ENCODE measurements around the gene SPATA16. TPM values are rescaled to one million over a fixed set of nuclear protein-coding genes. Genes with fewer than 3 reads are reported as not detected.

Gene SPATA16
- total and polyA plus RNA-seq, 2 experiments from 2014 or later: not detected

- Histone ChIP-seq H3K9me3 (ENCODE audit: low read depth) (no peaks in the 10 kb centered on the region), H3K36me3 (replicated peaks; ENCODE audit: insufficient read depth, low read depth) (no peaks in the 10 kb centered on the region), H3K27me3 (no peaks in the 10 kb centered on the region), H2AFZ (no peak overlapping the region), H3K4me3 (no peak overlapping the region), H4K20me1 (ENCODE audit: insufficient read depth, poor library complexity, severe bottlenecking) (no peaks in the 10 kb centered on the region), H3K79me2 (no peaks in the 10 kb centered on the region), H3K4me1 (ENCODE audit: insufficient read depth) (no peaks in the 10 kb centered on the region), H3K27ac (no peak overlapping the region), H3K9me2 (replicated peaks; ENCODE audit: insufficient read depth) (no peaks in the 10 kb centered on the region), H3K4me2 (no peak overlapping the region)
- WGBS (ENCODE audit: low lambda C conversion rate, missing lambda C conversion rate): 72% methylated on average over 3 of the region's 3 CpGs
- no peak for TF ChIP-seq CTCF (IDR thresholded peaks at IDR 0.05; ENCODE audit: poor library complexity)
- TF ChIP-seq EZH2 (IDR thresholded peaks at IDR 0.05; ENCODE audit: borderline replicate concordance): no peak
- no peak for TF ChIP-seq EZH2phosphoT487 (IDR thresholded peaks at IDR 0.05; ENCODE audit: low read depth, severe bottlenecking, unreplicated experiment)
- no peak for DNase-seq (ENCODE audit: low spot score)
Measured at GRCh38 chr3:172853921-172854666, 286.9 kb downstream of the SPATA16 start.

GRCh38 chr3:172853005-172853404 is 288.0 kb downstream of the SPATA16 start:
- H3K4me2 ChIP-seq: no peak overlapping the region

GRCh38 chr3:172848910-172849309 is 292.1 kb downstream of the SPATA16 start:
- TF ChIP-seq EZH2 (IDR thresholded peaks at IDR 0.05; ENCODE audit: borderline replicate concordance) (no peak), EZH2phosphoT487 (IDR thresholded peaks at IDR 0.05; ENCODE audit: low read depth, severe bottlenecking, unreplicated experiment) (no peak), CTCF (IDR thresholded peaks at IDR 0.05; ENCODE audit: poor library complexity) (no peak)
- no peaks in the 10 kb centered on the region for H3K4me1 ChIP-seq (ENCODE audit: insufficient read depth)
- no peaks in the 10 kb centered on the region for H3K9me2 ChIP-seq (replicated peaks; ENCODE audit: insufficient read depth)
- DNase-seq (ENCODE audit: low spot score): no peak
- H3K4me3 ChIP-seq: no peak overlapping the region
- no peaks in the 10 kb centered on the region for H4K20me1 ChIP-seq (ENCODE audit: insufficient read depth, poor library complexity, severe bottlenecking)
- H3K4me2 ChIP-seq: no peak overlapping the region
- no peaks in the 10 kb centered on the region for H3K27me3 ChIP-seq
- H3K36me3 ChIP-seq (replicated peaks; ENCODE audit: insufficient read depth, low read depth): no peaks in the 10 kb centered on the region
- H3K27ac ChIP-seq: no peak overlapping the region
- WGBS (ENCODE audit: low lambda C conversion rate, missing lambda C conversion rate): 30% methylated on average over 1 of the region's 1 CpG
- no peak overlapping the region for H2AFZ ChIP-seq
- H3K9me3 ChIP-seq (ENCODE audit: low read depth): no peaks in the 10 kb centered on the region
- H3K79me2 ChIP-seq: no peaks in the 10 kb centered on the region

More at GRCh38 chr3:172853005-172853404, 288.0 kb downstream of the SPATA16 start:
- H3K79me2 ChIP-seq: no peaks in the 10 kb centered on the region
- WGBS (ENCODE audit: low lambda C conversion rate, missing lambda C conversion rate): 77% methylated on average over 1 of the region's 1 CpG
- H2AFZ ChIP-seq: no peak overlapping the region
- TF ChIP-seq EZH2phosphoT487 (IDR thresholded peaks at IDR 0.05; ENCODE audit: low read depth, severe bottlenecking, unreplicated experiment) (no peak), CTCF (IDR thresholded peaks at IDR 0.05; ENCODE audit: poor library complexity) (no peak), EZH2 (IDR thresholded peaks at IDR 0.05; ENCODE audit: borderline replicate concordance) (no peak)
- no peaks in the 10 kb centered on the region for H3K9me2 ChIP-seq (replicated peaks; ENCODE audit: insufficient read depth)
- H3K27me3 ChIP-seq: no peaks in the 10 kb centered on the region
- H4K20me1 ChIP-seq (ENCODE audit: insufficient read depth, poor library complexity, severe bottlenecking): no peaks in the 10 kb centered on the region
- no peaks in the 10 kb centered on the region for H3K36me3 ChIP-seq (replicated peaks; ENCODE audit: insufficient read depth, low read depth)
- H3K4me1 ChIP-seq (ENCODE audit: insufficient read depth): no peaks in the 10 kb centered on the region
- no peaks in the 10 kb centered on the region for H3K9me3 ChIP-seq (ENCODE audit: low read depth)
- H3K4me3 ChIP-seq: no peak overlapping the region
- no peak overlapping the region for H3K27ac ChIP-seq
- DNase-seq (ENCODE audit: low spot score): no peak
